Activated gamma-delta T cell treated with anti-CD3 and anti-CD28 coated beads, Interleukin-2, amount 50 U/mL, for 16 hours (primary cell): ENCODE results near the gene GPC1.
"Not testable (repeated sequence)": the region's sequence is repeated elsewhere in the genome, so short reads cannot be mapped to it uniquely, and the experiment has no call there.

Experiments used
- DNase-seq: peaks from one replicate; pipeline ENCODE4 v3.0.0-alpha.2; 2020; ENCODE audit warnings: low read depth

The GPC1 gene

GRCh38 chr2:240435457-240435947 is at the start of gene GPC1:
Gene GPC1, plus strand, starts transcription at chr2:240435663. Its CDS starts 256 bp downstream, at chr2:240435919.
- DNase-seq, result peak; percentile 9

- no peak for DNase-seq
Measured at GRCh38 chr2:240386326-240386725, 49.1 kb upstream of the GPC1 start.

DNA sequence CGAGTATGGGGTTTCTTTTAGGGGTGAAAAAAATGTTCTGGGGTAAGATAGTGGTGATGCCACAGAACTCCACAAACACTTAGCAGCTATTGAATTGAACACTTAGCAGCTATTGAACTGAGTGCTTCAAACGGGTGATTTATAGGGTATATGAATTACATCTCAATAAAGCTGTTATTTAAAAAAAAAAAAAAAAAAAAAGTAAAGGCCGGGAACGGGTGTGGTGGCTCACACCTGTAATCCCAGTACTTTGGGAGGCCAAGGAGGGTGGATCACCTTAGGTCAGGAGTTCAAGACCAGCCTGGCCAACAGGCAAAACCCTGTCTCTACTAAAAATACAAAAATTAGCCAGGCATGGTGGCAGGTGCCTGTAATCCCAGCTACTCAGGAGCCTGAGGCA is 48.7 kb upstream of the GPC1 start:
- DNase-seq, result not testable (repeated sequence)

DNA sequence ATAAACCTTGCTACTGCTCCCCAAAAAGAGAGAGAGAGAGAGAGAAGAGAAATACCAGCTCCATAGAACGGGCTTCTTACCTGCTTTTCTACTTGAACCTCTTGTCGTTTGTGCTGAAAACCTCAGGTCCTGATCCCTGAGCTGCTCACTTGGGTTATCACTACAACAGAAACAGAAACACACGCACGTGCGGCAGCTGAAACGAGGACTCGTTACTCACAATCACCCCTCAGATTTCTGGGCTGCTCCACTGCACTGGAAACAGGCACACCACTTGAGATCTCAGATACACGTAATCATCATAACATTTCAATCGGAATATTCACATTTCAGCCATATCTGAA is 48.2 kb upstream of the GPC1 start:
- no peak for DNase-seq

- DNase-seq, result no peak
Measured at GRCh38 chr2:240387669-240388358, 47.6 kb upstream of the GPC1 start.

DNA sequence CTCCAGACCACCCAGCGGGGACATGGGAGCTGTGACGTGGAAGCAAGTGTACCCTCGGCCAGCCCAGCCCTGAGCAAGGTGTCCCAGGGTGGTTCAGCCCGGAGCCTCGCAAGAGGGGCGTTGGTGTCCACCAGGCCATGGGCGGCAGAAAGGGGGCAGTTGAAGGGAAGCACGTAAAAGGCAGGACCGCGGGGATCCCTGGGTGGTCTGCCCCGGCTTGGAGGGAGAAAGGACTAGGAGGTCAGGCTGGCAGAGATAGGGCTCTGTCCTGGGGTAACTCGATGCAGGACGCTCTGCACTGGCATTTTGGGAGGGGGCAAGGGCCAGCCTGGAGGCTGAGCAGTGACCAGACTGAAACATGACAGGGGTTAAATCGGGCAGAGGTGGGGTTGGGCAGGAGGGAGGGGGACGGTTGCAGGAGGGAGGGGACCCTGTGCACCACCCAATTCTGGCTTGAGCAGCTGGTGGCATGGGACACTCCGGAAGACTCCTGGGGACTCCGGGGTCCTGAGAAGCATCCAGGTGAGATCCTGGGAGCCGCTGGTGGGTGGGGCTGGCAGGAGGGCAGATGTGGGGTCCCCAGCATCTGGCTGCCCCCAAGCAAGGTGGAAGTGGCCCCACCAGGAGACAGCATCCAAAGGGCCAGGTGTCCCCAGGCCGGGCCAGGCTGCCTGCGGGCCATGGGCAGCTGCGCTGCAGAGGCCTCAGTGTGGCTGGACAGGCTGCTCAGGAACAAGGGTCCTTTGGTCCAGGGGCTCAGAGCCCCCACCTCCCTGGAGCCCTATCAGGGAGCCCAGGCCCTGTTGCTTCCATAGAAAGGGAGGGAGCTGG is 46.8 kb upstream of the GPC1 start:
- no peak for DNase-seq

GRCh38 chr2:240389302-240389805 is 46.1 kb upstream of the GPC1 start:
- DNase-seq, result no peak

GRCh38 chr2:240390091-240391073 is 45.1 kb upstream of the GPC1 start:
- DNase-seq, result no peak

DNA sequence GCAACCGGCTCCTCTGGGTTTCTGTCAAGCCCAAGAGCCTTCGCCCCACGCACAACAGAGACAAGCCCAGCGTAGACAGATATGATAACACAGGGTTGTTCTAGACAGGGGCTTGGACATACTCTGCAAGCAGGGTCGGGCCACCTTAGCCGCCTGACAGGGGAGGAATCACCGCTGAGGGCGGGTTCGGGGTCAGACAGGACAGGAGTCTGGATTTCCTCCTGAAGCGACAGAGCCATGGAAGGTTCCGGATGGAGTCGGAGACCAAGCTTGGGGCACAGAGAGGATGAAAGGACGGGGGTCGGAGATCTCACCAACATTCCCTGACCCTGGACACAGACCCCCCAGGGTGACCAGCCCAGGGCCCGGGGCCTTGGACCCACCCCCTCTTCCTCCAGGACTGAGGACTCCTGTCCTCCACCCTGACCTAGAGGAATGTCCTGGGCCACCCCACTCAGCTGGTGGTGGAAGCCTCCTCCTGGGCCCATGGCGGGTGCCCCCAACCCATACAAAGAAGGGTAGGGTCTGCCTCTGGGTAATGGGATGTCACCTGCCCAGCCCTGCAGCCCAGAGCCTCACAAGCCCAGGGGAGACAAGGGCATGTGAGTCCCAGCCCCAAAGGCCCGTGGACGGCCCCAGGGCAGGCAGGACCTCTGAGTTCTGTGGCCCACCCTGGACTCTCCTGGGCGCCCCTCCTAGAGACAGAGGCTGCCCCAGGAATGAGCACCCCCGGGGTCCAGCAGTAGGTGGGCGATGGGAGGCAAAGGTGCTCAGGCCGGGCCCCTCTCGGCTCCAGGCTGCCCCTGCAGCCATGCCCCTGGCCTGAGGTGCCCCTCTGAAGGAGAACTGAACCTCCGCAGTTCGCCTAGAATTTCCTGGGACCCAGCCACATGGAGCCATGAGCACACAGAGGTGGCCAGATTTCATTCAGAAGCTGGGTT is 44.1 kb upstream of the GPC1 start:
- DNase-seq, result no peak

GRCh38 chr2:240392084-240392947 is 43.1 kb upstream of the GPC1 start:
- no peak for DNase-seq

GRCh38 chr2:240392948-240393830 is 42.3 kb upstream of the GPC1 start:
- no peak for DNase-seq

- no peak for DNase-seq
Measured at GRCh38 chr2:240393831-240394410, 41.5 kb upstream of the GPC1 start.

- no peak for DNase-seq
Measured at GRCh38 chr2:240394549-240394948, 40.9 kb upstream of the GPC1 start.

- no peak for DNase-seq
Measured at GRCh38 chr2:240395448-240395847, 40.0 kb upstream of the GPC1 start.

DNA sequence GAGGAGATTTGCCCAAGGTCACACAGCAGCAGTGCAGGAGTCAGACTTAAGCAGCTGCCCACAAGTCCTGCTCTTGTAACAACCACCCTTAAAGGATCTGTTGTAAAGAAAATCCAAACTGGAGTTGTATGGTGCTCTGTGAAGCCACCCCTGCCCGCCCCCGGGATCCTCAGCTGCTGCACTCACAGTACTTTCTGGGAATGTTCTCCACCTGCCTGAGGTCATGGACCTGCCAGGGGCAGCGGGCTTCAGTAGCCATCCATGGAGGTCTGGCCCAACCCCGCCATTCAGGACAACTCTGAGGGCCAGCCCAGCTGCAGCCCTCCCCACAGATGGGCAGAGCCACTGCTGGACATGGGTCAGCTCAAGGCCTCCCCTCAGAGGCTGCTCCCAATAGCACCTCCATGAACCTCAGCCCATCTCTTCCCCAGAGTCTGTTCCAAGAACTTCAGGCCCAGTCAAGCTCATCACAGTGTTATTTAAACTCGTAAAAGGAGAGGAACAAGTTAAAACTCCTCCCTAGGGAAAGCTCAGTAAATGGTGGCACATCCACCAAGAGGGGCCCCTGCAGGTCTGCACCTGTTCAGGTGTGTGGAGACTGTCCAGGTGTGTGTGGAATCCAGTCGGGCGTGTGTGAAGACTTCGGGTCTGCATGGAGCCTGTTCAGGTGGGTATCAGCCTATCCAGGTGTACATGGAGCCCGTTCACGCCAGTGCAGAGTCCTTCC is 39.4 kb upstream of the GPC1 start:
- no peak for DNase-seq

- DNase-seq, result no peak
Measured at GRCh38 chr2:240396623-240397541, 38.6 kb upstream of the GPC1 start.

DNA sequence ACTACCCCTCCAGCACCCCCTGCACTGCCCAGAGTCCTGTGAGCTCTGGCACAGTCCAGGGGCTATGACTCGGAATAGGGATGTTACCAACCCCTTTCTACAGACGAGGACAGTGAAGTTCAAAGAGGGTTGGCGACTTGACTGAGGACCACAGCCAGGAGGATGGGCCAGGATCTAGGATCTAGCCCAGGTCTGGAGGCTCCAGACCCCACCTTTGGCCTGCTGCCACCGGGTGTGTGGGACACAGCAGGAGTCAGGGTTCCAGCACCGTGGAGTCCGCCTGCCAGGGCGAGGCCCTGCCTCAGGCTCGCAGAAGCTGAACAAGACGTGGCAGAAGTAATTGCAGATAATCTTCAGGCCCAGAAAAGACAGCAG is 37.9 kb upstream of the GPC1 start:
- DNase-seq, result no peak
